Prostate gland (tissue), 2 donors: ENCODE results near the gene UQCRC1. TPM values are rescaled to one million over a fixed set of nuclear protein-coding genes. Genes with fewer than 3 reads are reported as not detected.

Source experiments
- DNase-seq: peaks from one replicate; pipeline ENCODE4 v3.0.0-alpha.2; 2019; ENCODE audit warnings: low spot score
- H3K27ac ChIP-seq, 2 donors: fragments of 200-600 bp; sonication (generic); 2 replicates each; pipeline ENCODE4 v1.5.1; 2017 to 2019
- H3K27me3 ChIP-seq: fragments of 200-600 bp; sonication (generic); replicated peaks from 2 replicates; pipeline ENCODE4 v1.5.1; 2019; ENCODE audit not compliant: insufficient read depth
- H3K36me3 ChIP-seq, 2 donors: fragments of 200-600 bp; sonication (generic); 1 replicate in 1 of 2; 2 replicates in 1 of 2; pipeline versions ENCODE4 v1.5.1 to v1.8.1; 2017 to 2019
- H3K4me1 ChIP-seq: fragments of 200-600 bp; sonication (generic); replicated peaks from 2 replicates; pipeline ENCODE4 v1.5.1; 2019
- H3K4me3 ChIP-seq, 2 donors: fragments of 200-600 bp; sonication (generic); 2 replicates each; pipeline ENCODE4 v1.5.1; 2017 to 2019
- H3K9me3 ChIP-seq: fragments of 200-600 bp; sonication (generic); 2 replicates; pipeline ENCODE4 v1.5.1; 2017
- CTCF ChIP-seq, 4 experiments: fragments of 200-600 bp in 2 of 4; fragments of 450-650 bp in 2 of 4; sonication (generic) in 2 of 4; IDR thresholded peaks; 1 replicate in 3 of 4; 2 replicates in 1 of 4; pipeline ENCODE4 v1.5.1; 2016 to 2019; ENCODE audit warnings: antibody characterized with exemption in 4 of 4, mild to moderate bottlenecking in 2 of 4, moderate library complexity in 2 of 4
- POLR2A ChIP-seq: fragments of 450-650 bp; IDR thresholded peaks from one replicate; pipeline ENCODE4 v1.6.1; 2016; ENCODE audit warnings: antibody characterized with exemption, mild to moderate bottlenecking
- POLR2AphosphoS5 ChIP-seq: sonication (generic); formaldehyde crosslinking; IDR thresholded peaks from one replicate; pipeline ENCODE4 v1.6.1; 2017; ENCODE audit warnings: antibody characterized with exemption
- WGBS: methylation state at CpG from one replicate; pipeline ENCODE4 v1.1.5; 2018; 5-methylcytosine and 5-hydroxymethylcytosine counted together
- intact Hi-C: fragments of 100-400 bp; cut with DNase I; formaldehyde crosslinking; loops from one replicate; pipeline ENCODE4 v1.14.2; 2022
- total RNA-seq, 2 donors: library from RNA; depleted of rRNA; stranded (reverse); fragments of >200 nt; gene quantifications; one replicate each; pipeline ENCODE4 v1.1.0, GENCODE V29; 2016

Gene UQCRC1
- total RNA-seq, 2 donors from 2014 or later: 239 to 251 TPM

- TF ChIP-seq POLR2A (no peak), CTCF (IDR thresholded peaks at IDR 0.05) (no peak), POLR2AphosphoS5 (no peak)
- intact Hi-C loops: no loop called here
- Histone ChIP-seq H3K27ac (no peak overlapping the region), H3K36me3 (no peaks in the 10 kb centered on the region), H3K9me3 (no peaks in the 10 kb centered on the region), H3K27me3 (no peaks in the 10 kb centered on the region), H3K4me3 (no peak overlapping the region), H3K4me1 (peaks cover 8% of the 10 kb centered on the region)
- 93% methylated on average over 14 of the region's 14 CpGs for WGBS
- DNase-seq: no peak
Measured at GRCh38 chr3:48591436-48591835, 18.0 kb downstream of the UQCRC1 start.

GRCh38 chr3:48588230-48588629, 21.2 kb downstream of the UQCRC1 start:
- intact Hi-C loops: no loop called here
- WGBS: 82% methylated on average over 15 of the region's 15 CpGs

GRCh38 chr3:48587686-48588085, 21.8 kb downstream of the UQCRC1 start:
- no peaks in the 10 kb centered on the region for H3K27me3 ChIP-seq
- no peaks in the 10 kb centered on the region for H3K9me3 ChIP-seq
- no peak overlapping the region for H3K4me3 ChIP-seq
- H3K27ac ChIP-seq: no peak overlapping the region
- no peaks in the 10 kb centered on the region for H3K4me1 ChIP-seq
- no peaks in the 10 kb centered on the region for H3K36me3 ChIP-seq
- DNase-seq: no peak
- 83% methylated on average over 11 of the region's 11 CpGs for WGBS
- intact Hi-C loops: no loop called here
- no peak for TF ChIP-seq POLR2A
- no peak for TF ChIP-seq CTCF (IDR thresholded peaks at IDR 0.05)
- no peak for TF ChIP-seq POLR2AphosphoS5

More at GRCh38 chr3:48588230-48588629, 21.2 kb downstream of the UQCRC1 start:
- no peak for TF ChIP-seq POLR2A
- TF ChIP-seq CTCF (IDR thresholded peaks at IDR 0.05): no peak
- no peak for TF ChIP-seq POLR2AphosphoS5
- H3K4me3 ChIP-seq: no peak overlapping the region
- H3K9me3 ChIP-seq: no peaks in the 10 kb centered on the region
- H3K36me3 ChIP-seq: no peaks in the 10 kb centered on the region
- no peak for DNase-seq
- H3K27ac ChIP-seq: no peak overlapping the region
- no peaks in the 10 kb centered on the region for H3K27me3 ChIP-seq
- H3K4me1 ChIP-seq: no peaks in the 10 kb centered on the region

- DNase-seq: no peak
- TF ChIP-seq CTCF (IDR thresholded peaks at IDR 0.05) (no peak), POLR2A (no peak), POLR2AphosphoS5 (no peak)
- intact Hi-C loops: no loop called here
- no peaks in the 10 kb centered on the region for H3K4me1 ChIP-seq
- WGBS: 87% methylated on average over 8 of the region's 8 CpGs
- no peak overlapping the region for H3K4me3 ChIP-seq
- no peak overlapping the region for H3K27ac ChIP-seq
- no peaks in the 10 kb centered on the region for H3K27me3 ChIP-seq
- H3K36me3 ChIP-seq: no peaks in the 10 kb centered on the region
- no peaks in the 10 kb centered on the region for H3K9me3 ChIP-seq
Measured at GRCh38 chr3:48585411-48585810, 24.0 kb downstream of the UQCRC1 start.

GRCh38 chr3:48584836-48585235, 24.6 kb downstream of the UQCRC1 start:
- WGBS: 91% methylated on average over 8 of the region's 9 CpGs
- no peak for TF ChIP-seq CTCF (IDR thresholded peaks at IDR 0.05)
- TF ChIP-seq POLR2AphosphoS5: no peak

More at GRCh38 chr3:48584836-48585235, 24.6 kb downstream of the UQCRC1 start:
- no peaks in the 10 kb centered on the region for H3K36me3 ChIP-seq
- DNase-seq: no peak
- H3K4me1 ChIP-seq: no peaks in the 10 kb centered on the region
- H3K4me3 ChIP-seq: no peak overlapping the region
- no peaks in the 10 kb centered on the region for H3K27me3 ChIP-seq
- H3K9me3 ChIP-seq: no peaks in the 10 kb centered on the region
- H3K27ac ChIP-seq: no peak overlapping the region
- intact Hi-C loops: no loop called here
